ENCODE results near the gene N4BP2L2. TPM values are rescaled to one million over a fixed set of nuclear protein-coding genes. Genes with fewer than 3 reads are reported as not detected.

The N4BP2L2 gene
- total RNA-seq, 2 donors from 2014 or later = 141 to 155 TPM

GRCh38 chr13:32472194-32472621 is 66.4 kb downstream of the N4BP2L2 start:
- no peak overlapping the region for H3K4me3 Mint-ChIP-seq

GRCh38 chr13:32471187-32471922 is 67.2 kb downstream of the N4BP2L2 start:
- DNase-seq (ENCODE audit: low spot score) = no peak
- no peaks in the 10 kb centered on the region for H3K4me1 Mint-ChIP-seq (ENCODE audit: low read depth in 2 of 2)
- H3K9me3 Mint-ChIP-seq = no peaks in the 10 kb centered on the region
- no peak for ATAC-seq
- no peaks in the 10 kb centered on the region for H3K36me3 Mint-ChIP-seq
- no peak overlapping the region for H3K27ac Mint-ChIP-seq
- no peaks in the 10 kb centered on the region for H3K27me3 Mint-ChIP-seq
- H3K4me3 Mint-ChIP-seq = no peak overlapping the region

More at GRCh38 chr13:32472194-32472621, 66.4 kb downstream of the N4BP2L2 start:
- peak overlapping the region in 1 of 2 donors; percentile 42 for H3K27ac Mint-ChIP-seq
- H3K27me3 Mint-ChIP-seq = no peaks in the 10 kb centered on the region
- H3K9me3 Mint-ChIP-seq = no peaks in the 10 kb centered on the region
- no peaks in the 10 kb centered on the region for H3K4me1 Mint-ChIP-seq (ENCODE audit: low read depth in 2 of 2)
- ATAC-seq = no peak
- no peak for DNase-seq (ENCODE audit: low spot score)
- H3K36me3 Mint-ChIP-seq = no peaks in the 10 kb centered on the region

- DNase-seq (ENCODE audit: low spot score) = no peak
These were observed 70.0 kb downstream of the N4BP2L2 start for GRCh38 chr13:32468502-32469142.

GRCh38 chr13:32456591-32456990 is 82.0 kb downstream of the N4BP2L2 start:
- H3K4me3 Mint-ChIP-seq = no peak overlapping the region
- no peak overlapping the region for H3K27ac Mint-ChIP-seq
- H3K36me3 Mint-ChIP-seq = peaks cover 53% of the 10 kb centered on the region
- DNase-seq (ENCODE audit: low spot score) (no peak), ATAC-seq (no peak)
- peaks cover 18 to 21% of the 10 kb centered on the region in 2 donors for H3K4me1 Mint-ChIP-seq (ENCODE audit: low read depth in 2 of 2)
- H3K9me3 Mint-ChIP-seq = peaks cover 6% of the 10 kb centered on the region
- no peaks in the 10 kb centered on the region for H3K27me3 Mint-ChIP-seq

More at GRCh38 chr13:32468502-32469142, 70.0 kb downstream of the N4BP2L2 start:
- no peak overlapping the region for H3K4me3 Mint-ChIP-seq
- no peak overlapping the region for H3K27ac Mint-ChIP-seq
- ATAC-seq = no peak
- H3K27me3 Mint-ChIP-seq = no peaks in the 10 kb centered on the region
- no peaks in the 10 kb centered on the region for H3K9me3 Mint-ChIP-seq
- H3K4me1 Mint-ChIP-seq (ENCODE audit: low read depth in 2 of 2) = no peaks in the 10 kb centered on the region
- no peaks in the 10 kb centered on the region for H3K36me3 Mint-ChIP-seq

- peaks cover 6% of the 10 kb centered on the region for H3K9me3 Mint-ChIP-seq
- H3K27me3 Mint-ChIP-seq = no peaks in the 10 kb centered on the region
- H3K36me3 Mint-ChIP-seq = peaks cover 47% of the 10 kb centered on the region
- H3K4me3 Mint-ChIP-seq = no peak overlapping the region
- peaks cover 18 to 21% of the 10 kb centered on the region in 2 donors for H3K4me1 Mint-ChIP-seq (ENCODE audit: low read depth in 2 of 2)
- DNase-seq (ENCODE audit: low spot score) = no peak
- peak overlapping the region in 1 of 2 donors; percentile 58 for H3K27ac Mint-ChIP-seq
- peak; percentile 41 to 55 for ATAC-seq
These were observed 83.0 kb downstream of the N4BP2L2 start for GRCh38 chr13:32455594-32455903.

- peaks cover 18% of the 10 kb centered on the region in 2 donors for H3K4me1 Mint-ChIP-seq (ENCODE audit: low read depth in 2 of 2)
- H3K27ac Mint-ChIP-seq = no peak overlapping the region
- DNase-seq (ENCODE audit: low spot score) = no peak
- H3K9me3 Mint-ChIP-seq = peaks cover 6% of the 10 kb centered on the region
- peaks cover 43% of the 10 kb centered on the region for H3K36me3 Mint-ChIP-seq
- peak in 1 of 2 donors; percentile 24 for ATAC-seq
- no peaks in the 10 kb centered on the region for H3K27me3 Mint-ChIP-seq
- no peak overlapping the region for H3K4me3 Mint-ChIP-seq
These were observed 83.6 kb downstream of the N4BP2L2 start for GRCh38 chr13:32454886-32455593.

- Mint-ChIP-seq H3K4me3 (no peak overlapping the region), H3K27me3 (no peaks in the 10 kb centered on the region), H3K9me3 (peaks cover 6% of the 10 kb centered on the region), H3K27ac (no peak overlapping the region), H3K36me3 (peaks cover 32% of the 10 kb centered on the region), H3K4me1 (ENCODE audit: low read depth in 2 of 2) (peaks cover 14 to 18% of the 10 kb centered on the region in 2 donors)
- no peak for ATAC-seq
- DNase-seq (ENCODE audit: low spot score) = no peak
These were observed 84.6 kb downstream of the N4BP2L2 start for GRCh38 chr13:32453981-32454380.

GRCh38 chr13:32448972-32449371 is 89.6 kb downstream of the N4BP2L2 start:
- DNase-seq (ENCODE audit: low spot score) = no peak
- no peaks in the 10 kb centered on the region for H3K27me3 Mint-ChIP-seq
- peaks cover 11 to 18% of the 10 kb centered on the region in 2 donors for H3K4me1 Mint-ChIP-seq (ENCODE audit: low read depth in 2 of 2)
- H3K9me3 Mint-ChIP-seq = no peaks in the 10 kb centered on the region
- H3K4me3 Mint-ChIP-seq = no peak overlapping the region
- peaks cover 4% of the 10 kb centered on the region for H3K36me3 Mint-ChIP-seq
- no peak for ATAC-seq
- H3K27ac Mint-ChIP-seq = no peak overlapping the region

- H3K27me3 Mint-ChIP-seq = no peaks in the 10 kb centered on the region
- no peaks in the 10 kb centered on the region for H3K36me3 Mint-ChIP-seq
- H3K4me3 Mint-ChIP-seq = peak overlapping the region; percentile 4
- H3K27ac Mint-ChIP-seq = peak overlapping the region in 1 of 2 donors; percentile 24
- no peak for DNase-seq (ENCODE audit: low spot score)
- ATAC-seq = peak in 1 of 2 donors; percentile 79
- H3K4me1 Mint-ChIP-seq (ENCODE audit: low read depth in 2 of 2) = peaks cover 4 to 15% of the 10 kb centered on the region in 2 donors
- H3K9me3 Mint-ChIP-seq = no peaks in the 10 kb centered on the region
These were observed 90.5 kb downstream of the N4BP2L2 start for GRCh38 chr13:32447894-32448623.

- Mint-ChIP-seq H3K27ac (no peak overlapping the region), H3K4me3 (no peak overlapping the region), H3K36me3 (no peaks in the 10 kb centered on the region), H3K4me1 (ENCODE audit: low read depth in 2 of 2) (peaks cover 4 to 13% of the 10 kb centered on the region in 2 donors), H3K9me3 (no peaks in the 10 kb centered on the region), H3K27me3 (no peaks in the 10 kb centered on the region)
- DNase-seq (ENCODE audit: low spot score) (no peak), ATAC-seq (no peak)
These were observed 91.7 kb downstream of the N4BP2L2 start for GRCh38 chr13:32446773-32447465.

- no peak overlapping the region for H3K27ac Mint-ChIP-seq
These were observed 92.4 kb downstream of the N4BP2L2 start for GRCh38 chr13:32446220-32446619.

GRCh38 chr13:32445461-32445860 is 93.1 kb downstream of the N4BP2L2 start:
- Mint-ChIP-seq H3K9me3 (no peaks in the 10 kb centered on the region), H3K27ac (no peak overlapping the region), H3K36me3 (no peaks in the 10 kb centered on the region), H3K27me3 (no peaks in the 10 kb centered on the region), H3K4me3 (no peak overlapping the region), H3K4me1 (ENCODE audit: low read depth in 2 of 2) (peaks cover 4 to 13% of the 10 kb centered on the region in 2 donors)
- no peak for ATAC-seq
- no peak for DNase-seq (ENCODE audit: low spot score)

More at GRCh38 chr13:32446220-32446619, 92.4 kb downstream of the N4BP2L2 start:
- no peak for ATAC-seq
- Mint-ChIP-seq H3K36me3 (no peaks in the 10 kb centered on the region), H3K9me3 (no peaks in the 10 kb centered on the region), H3K27me3 (no peaks in the 10 kb centered on the region), H3K4me1 (ENCODE audit: low read depth in 2 of 2) (peaks cover 4 to 13% of the 10 kb centered on the region in 2 donors), H3K4me3 (no peak overlapping the region)
- no peak for DNase-seq (ENCODE audit: low spot score)

- Mint-ChIP-seq H3K27ac (no peak overlapping the region), H3K27me3 (no peaks in the 10 kb centered on the region), H3K9me3 (no peaks in the 10 kb centered on the region), H3K4me1 (ENCODE audit: low read depth in 2 of 2) (peaks cover under 1 to 7% of the 10 kb centered on the region in 2 donors), H3K36me3 (no peaks in the 10 kb centered on the region), H3K4me3 (no peak overlapping the region)
- ATAC-seq (no peak), DNase-seq (ENCODE audit: low spot score) (no peak)
These were observed 95.5 kb downstream of the N4BP2L2 start for GRCh38 chr13:32443111-32443510.

Data from natural killer cell treated with Interleukin-12 subunit alpha and Interleukin-12 subunit beta and Interleukin-15 and Interleukin-18, amount 100 ng/mL, for 72 hours (primary cell).